GM19239 (cell line): ENCODE results near the gene RPL38.

Experiments used
- DNase-seq: peaks from one replicate; pipeline ENCODE4 v3.0.0; 2011; ENCODE audit warnings: low spot score; ENCODE audit not compliant: insufficient read length
- FAIRE-seq: peaks from 2 replicates; lab custom pipeline; 2011; peaks lifted over from hg19 to GRCh38; lab: Jason Lieb, UNC

The RPL38 gene

GRCh38 chr17:74223901-74224300, 20.4 kb downstream of the RPL38 start:
- FAIRE-seq (no peak), DNase-seq (no peak)

GRCh38 chr17:74224959-74225725, 21.7 kb downstream of the RPL38 start:
- DNase-seq = no peak
- FAIRE-seq = no peak

GRCh38 chr17:74226252-74226651, 22.8 kb downstream of the RPL38 start:
- DNase-seq (no peak), FAIRE-seq (no peak)

GRCh38 chr17:74227271-74228080, 24.0 kb downstream of the RPL38 start:
- FAIRE-seq (no peak), DNase-seq (no peak)

GRCh38 chr17:74228306-74228978, 25.0 kb downstream of the RPL38 start:
- no peak for FAIRE-seq
- no peak for DNase-seq

GRCh38 chr17:74230896-74231295, 27.4 kb downstream of the RPL38 start:
- FAIRE-seq = no peak
- no peak for DNase-seq

- no peak for DNase-seq
- FAIRE-seq = no peak
Measured at GRCh38 chr17:74231928-74232907, 28.7 kb downstream of the RPL38 start.

- DNase-seq (no peak), FAIRE-seq (no peak)
Measured at GRCh38 chr17:74233937-74234336, 30.5 kb downstream of the RPL38 start.

- DNase-seq = no peak
Measured at GRCh38 chr17:74234486-74234885, 31.0 kb downstream of the RPL38 start.

GRCh38 chr17:74235040-74235581, 31.6 kb downstream of the RPL38 start:
- FAIRE-seq (peak; percentile 62), DNase-seq (no peak)

More at GRCh38 chr17:74234486-74234885, 31.0 kb downstream of the RPL38 start:
- no peak for FAIRE-seq

- FAIRE-seq = no peak
- DNase-seq = no peak
Measured at GRCh38 chr17:74235911-74236371, 32.5 kb downstream of the RPL38 start.

- DNase-seq (no peak), FAIRE-seq (no peak)
Measured at GRCh38 chr17:74237321-74237720, 33.8 kb downstream of the RPL38 start.

- DNase-seq = no peak
- no peak for FAIRE-seq
Measured at GRCh38 chr17:74239172-74239571, 35.7 kb downstream of the RPL38 start.

GRCh38 chr17:74240618-74241205, 37.2 kb downstream of the RPL38 start:
- no peak for DNase-seq
- no peak for FAIRE-seq

- FAIRE-seq (no peak), DNase-seq (no peak)
Measured at GRCh38 chr17:74241431-74241830, 38.0 kb downstream of the RPL38 start.

- DNase-seq (no peak), FAIRE-seq (no peak)
Measured at GRCh38 chr17:74241847-74242246, 38.4 kb downstream of the RPL38 start.

GRCh38 chr17:74243013-74243755, 39.7 kb downstream of the RPL38 start:
- FAIRE-seq = no peak
- no peak for DNase-seq

GRCh38 chr17:74244128-74244527, 40.6 kb downstream of the RPL38 start:
- FAIRE-seq (no peak), DNase-seq (no peak)
